Stimulated activated CD8-positive, alpha-beta memory T cell treated with anti-CD3 and anti-CD28 coated beads, Interleukin-4, amount 100 ng/mL, for 24 hours (primary cell): ENCODE data around the gene HOMER1.

ENCODE experiments used
- DNase-seq: peaks from one replicate; pipeline ENCODE4 v3.0.0-alpha.2; 2020; ENCODE audit warnings: low read depth

Gene HOMER1

GRCh38 chr5:79489773-79490172 lies 24.2 kb downstream of the HOMER1 start:
- no peak for DNase-seq

- DNase-seq: no peak
Observed at GRCh38 chr5:79488775-79489174, 25.2 kb downstream of the HOMER1 start.

- DNase-seq: no peak
Observed at GRCh38 chr5:79488058-79488457, 25.9 kb downstream of the HOMER1 start.

GRCh38 chr5:79487251-79487650 lies 26.7 kb downstream of the HOMER1 start:
- no peak for DNase-seq

- no peak for DNase-seq
Observed at GRCh38 chr5:79486116-79486515, 27.8 kb downstream of the HOMER1 start.

GRCh38 chr5:79484731-79485130 lies 29.2 kb downstream of the HOMER1 start:
- no peak for DNase-seq

GRCh38 chr5:79481574-79481973 lies 32.4 kb downstream of the HOMER1 start:
- no peak for DNase-seq

GRCh38 chr5:79480991-79481390 lies 32.9 kb downstream of the HOMER1 start:
- DNase-seq: no peak

- no peak for DNase-seq
Observed at GRCh38 chr5:79475152-79475466, 38.8 kb downstream of the HOMER1 start.

GRCh38 chr5:79474367-79475151 lies 39.4 kb downstream of the HOMER1 start:
- DNase-seq: no peak

GRCh38 chr5:79471556-79471955 lies 42.4 kb downstream of the HOMER1 start:
- no peak for DNase-seq

- no peak for DNase-seq
Observed at GRCh38 chr5:79464695-79465332, 49.1 kb downstream of the HOMER1 start.

- DNase-seq: no peak
Observed at GRCh38 chr5:79464278-79464677, 49.7 kb downstream of the HOMER1 start.

GRCh38 chr5:79459626-79460025 lies 54.3 kb downstream of the HOMER1 start:
- no peak for DNase-seq

- DNase-seq: no peak
Observed at GRCh38 chr5:79456890-79457583, 56.9 kb downstream of the HOMER1 start.

- no peak for DNase-seq
Observed at GRCh38 chr5:79456400-79456799, 57.5 kb downstream of the HOMER1 start.

GRCh38 chr5:79454043-79454442 lies 59.9 kb downstream of the HOMER1 start:
- no peak for DNase-seq

- DNase-seq: no peak
Observed at GRCh38 chr5:79448336-79448735, 65.6 kb downstream of the HOMER1 start.

- no peak for DNase-seq
Observed at GRCh38 chr5:79436821-79437220, 77.1 kb downstream of the HOMER1 start.

GRCh38 chr5:79436224-79436623 lies 77.7 kb downstream of the HOMER1 start:
- DNase-seq: no peak

GRCh38 chr5:79430196-79430595 lies 83.7 kb downstream of the HOMER1 start:
- DNase-seq: no peak

- no peak for DNase-seq
Observed at GRCh38 chr5:79423296-79423695, 90.6 kb downstream of the HOMER1 start.

- DNase-seq: no peak
Observed at GRCh38 chr5:79420248-79420647, 93.7 kb downstream of the HOMER1 start.
